GM20431 (cell line): ENCODE data around the gene PRR7.
"Not testable (repeated sequence)": the region's sequence is repeated elsewhere in the genome, so short reads cannot be mapped to it uniquely, and the experiment has no call there.

Experiments used
- in situ Hi-C: fragments of 300-500 bp; cut with MseI, MboI; formaldehyde crosslinking; loops from one replicate; pipeline ENCODE4 v1.15.0; 2020; ENCODE audit warnings: low sequenced_read_pairs; ENCODE audit not compliant: unreplicated experiment

Gene PRR7

GRCh38 chr5:177446200-177447065 lies at the start of gene PRR7:
PRR7 (plus strand) TSS chr5:177446814; CDS start chr5:177455068, 8,254 bp downstream.
- in situ Hi-C loops, result no loop called here

DNA sequence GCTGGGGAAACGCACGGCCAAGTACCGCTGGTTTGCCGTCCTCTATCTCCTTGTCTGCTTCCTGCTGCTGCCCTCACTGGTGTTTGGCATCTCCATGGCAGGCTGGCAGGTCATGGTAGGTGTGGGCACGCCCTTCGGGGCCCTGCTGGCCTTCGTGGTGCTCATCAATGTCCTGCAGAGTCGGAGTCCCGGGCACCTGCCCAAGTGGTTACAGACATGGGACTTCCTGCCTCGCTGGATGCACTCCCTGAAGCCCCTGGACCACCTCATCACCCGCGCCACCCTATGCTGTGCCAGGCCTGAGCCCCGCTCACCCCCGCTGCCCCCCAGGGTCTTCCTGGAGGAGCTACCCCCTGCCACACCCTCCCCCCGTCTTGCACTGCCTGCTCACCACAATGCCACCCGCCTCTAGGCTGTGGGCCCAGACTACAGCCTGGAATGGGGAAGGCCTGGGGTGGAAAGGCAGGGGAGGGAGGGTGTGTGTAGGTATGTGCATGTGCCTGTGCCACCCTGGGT lies 48.7 kb upstream of the PRR7 start:
- in situ Hi-C loops, result no loop called here

DNA sequence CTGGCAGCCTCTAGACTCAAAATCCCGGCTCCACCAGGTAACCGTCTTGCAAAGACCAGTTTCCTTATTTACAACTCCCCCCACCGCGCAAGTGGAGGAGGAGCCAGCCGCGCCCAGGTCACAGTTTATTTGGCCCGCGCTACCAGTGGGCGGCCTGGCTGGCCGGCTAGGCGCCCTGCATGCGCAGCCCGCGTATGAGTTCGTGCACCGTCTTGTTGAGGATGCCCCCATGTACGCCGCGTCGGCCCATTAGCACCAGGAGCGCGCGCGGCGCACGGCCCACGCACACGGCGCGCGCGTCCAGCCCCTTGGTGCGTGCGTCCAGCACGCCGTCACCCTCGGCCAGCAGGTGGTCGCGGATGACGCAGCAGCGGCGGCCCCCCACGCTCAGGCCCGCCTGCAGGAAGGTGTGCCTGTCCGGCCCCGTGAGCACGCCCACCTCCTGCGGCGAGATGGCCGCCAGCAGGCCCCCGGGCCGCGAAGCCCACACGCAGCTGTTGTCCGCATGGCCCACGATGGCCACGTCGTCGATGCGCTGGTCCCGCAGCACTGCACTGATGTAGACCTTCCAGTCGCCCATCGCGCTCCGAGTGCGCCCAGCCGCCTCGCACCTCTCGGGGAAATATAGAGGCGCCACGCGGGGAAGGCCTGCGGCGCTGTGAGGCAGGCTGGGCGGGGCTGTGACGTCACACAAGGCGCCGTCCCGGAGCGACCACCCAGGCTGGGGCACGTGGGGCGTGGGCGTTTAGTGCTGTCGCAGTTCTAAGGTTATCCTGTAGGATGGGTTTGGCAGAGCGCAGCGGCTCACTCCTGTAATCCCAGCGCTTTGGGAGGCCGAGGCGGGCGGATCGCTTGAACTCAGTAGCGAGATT lies 46.4 kb upstream of the PRR7 start, which contains the start of gene PFN3:
TSS of gene PFN3 (minus strand) at position 665 of the 872 bp plus-strand sequence. CDS start at position 580, 85 bp downstream.
- in situ Hi-C loops, result loop anchor here (10.0 kb wide), 1 partner anchor 55 kb away; no protein-coding TSS in a partner anchor

DNA sequence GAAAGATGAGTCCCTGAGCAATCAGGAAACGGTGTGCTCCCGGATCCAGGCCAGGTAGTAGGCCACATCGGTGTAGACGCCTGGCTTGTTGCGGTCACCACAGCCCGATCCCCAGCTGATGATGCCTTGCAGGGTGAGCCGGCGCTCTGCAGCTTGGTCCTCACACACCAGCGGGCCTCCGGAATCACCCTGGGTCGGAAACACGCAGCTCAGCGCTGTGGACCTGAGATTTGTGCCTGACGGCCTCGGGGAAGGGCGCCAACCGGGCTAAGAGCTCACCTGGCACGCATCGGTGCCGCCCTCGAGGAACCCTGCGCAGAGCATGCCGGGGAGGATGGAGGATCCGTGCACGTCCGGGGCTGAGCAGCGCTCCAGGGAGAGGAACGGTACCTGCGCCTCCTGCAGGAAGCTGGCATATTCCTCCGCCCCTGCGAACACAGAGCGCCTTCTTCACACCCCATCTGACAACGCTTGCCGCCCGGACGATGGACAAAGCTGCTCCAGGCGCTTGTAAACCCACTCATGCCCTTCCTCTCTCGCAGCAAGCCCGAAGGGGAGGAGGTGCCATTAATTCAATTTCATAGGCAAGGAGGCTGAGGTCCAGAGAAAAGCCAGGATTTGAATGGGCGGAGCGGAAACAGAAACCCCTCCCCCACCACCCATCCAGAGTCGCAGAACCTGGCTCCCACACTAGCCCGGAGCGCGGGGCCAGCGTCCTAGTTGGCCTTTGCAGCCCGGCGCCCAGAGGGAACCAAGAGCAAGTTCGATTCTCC lies 44.2 kb upstream of the PRR7 start:
- in situ Hi-C loops, result loop anchor here (10.0 kb wide), 1 partner anchor 52 kb away; no protein-coding TSS in a partner anchor

GRCh38 chr5:177403102-177403791 lies 43.4 kb upstream of the PRR7 start:
- in situ Hi-C loops, result loop anchor here (10.0 kb wide), 1 partner anchor 52 kb away; no protein-coding TSS in a partner anchor

- in situ Hi-C loops, result loop anchor here (10.0 kb wide), 1 partner anchor 51 kb away; no protein-coding TSS in a partner anchor
Measured at GRCh38 chr5:177403792-177404640, 42.6 kb upstream of the PRR7 start.

DNA sequence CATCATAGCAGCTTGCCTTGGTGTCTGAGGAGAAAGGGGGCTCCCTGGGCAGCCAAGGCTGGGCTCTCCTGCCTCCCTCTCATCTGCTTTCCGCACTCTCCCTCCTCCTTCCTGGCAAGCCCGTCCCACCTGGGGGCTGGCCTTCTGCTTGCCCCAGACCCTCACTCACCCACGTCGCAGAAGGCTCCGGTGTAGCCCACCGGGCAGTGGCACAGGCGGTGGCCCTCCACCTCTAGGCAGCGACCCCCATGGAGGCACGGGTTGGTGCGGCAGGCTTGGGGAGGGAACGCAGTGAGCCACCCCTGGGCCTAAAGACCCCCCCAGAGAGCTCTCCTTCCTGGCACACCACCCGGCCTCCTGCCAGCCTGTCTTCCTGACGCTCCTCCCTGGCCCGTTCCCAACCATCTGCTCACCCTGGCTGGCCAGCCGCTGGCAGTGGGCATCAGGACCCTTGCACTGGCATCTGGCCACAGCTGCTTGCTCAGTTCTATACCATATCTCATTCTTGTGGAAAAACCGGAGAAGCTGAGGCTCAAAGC lies 41.9 kb upstream of the PRR7 start:
- in situ Hi-C loops, result loop anchor here (10.0 kb wide), 1 partner anchor 50 kb away; no protein-coding TSS in a partner anchor

- in situ Hi-C loops, result loop anchor here (10.0 kb wide), 1 partner anchor 49 kb away; no protein-coding TSS in a partner anchor
Measured at GRCh38 chr5:177405312-177405711, 41.3 kb upstream of the PRR7 start.

DNA sequence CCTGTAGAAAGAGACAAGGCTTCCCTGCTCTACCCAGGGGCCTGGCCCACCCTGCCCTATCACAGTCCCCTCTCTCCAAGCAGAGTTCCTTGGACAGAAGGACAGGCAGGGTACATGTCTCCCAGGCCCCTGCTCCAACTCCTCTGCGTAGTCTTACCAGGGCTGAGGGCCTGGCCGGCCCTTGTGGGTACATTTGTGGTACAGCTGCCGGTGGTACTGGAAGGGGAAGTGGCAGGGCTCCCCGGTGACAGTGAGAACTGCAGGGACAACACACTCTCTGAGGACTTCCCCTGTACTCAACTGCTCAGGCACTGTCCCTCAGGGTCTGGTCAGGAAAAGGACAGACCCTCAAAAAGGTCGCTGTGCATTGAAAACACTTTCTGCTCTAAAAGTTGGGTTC lies 40.8 kb upstream of the PRR7 start:
- in situ Hi-C loops, result loop anchor here (10.0 kb wide), 1 partner anchor 49 kb away; no protein-coding TSS in a partner anchor

- in situ Hi-C loops, result loop anchor here (10.0 kb wide), 1 partner anchor 46 kb away; no protein-coding TSS in a partner anchor
Measured at GRCh38 chr5:177409043-177409801, 37.4 kb upstream of the PRR7 start, which contains the start of gene F12. F12 (minus strand) TSS chr5:177409564; CDS start chr5:177409527, 37 bp downstream.

DNA sequence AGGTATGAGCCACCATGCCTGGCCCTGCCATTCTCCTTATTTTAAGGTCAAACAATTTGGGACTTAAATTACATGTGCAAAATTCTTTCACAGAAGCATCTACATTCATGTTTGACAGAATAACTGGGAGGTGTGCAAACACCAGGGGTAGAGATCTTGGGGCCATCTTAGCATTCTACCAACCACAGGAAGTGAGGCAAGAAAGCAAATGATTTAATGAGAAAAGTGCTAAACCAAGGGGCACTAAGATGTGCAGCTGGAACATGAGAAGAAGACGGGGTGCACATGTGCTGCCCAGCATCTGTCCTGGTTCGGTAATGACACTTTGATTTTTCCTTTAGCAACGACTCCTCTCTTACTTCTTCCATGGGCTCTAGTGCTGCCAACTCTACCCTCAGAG lies 36.0 kb upstream of the PRR7 start:
- in situ Hi-C loops, result no loop called here

GRCh38 chr5:177412603-177413233 lies 33.9 kb upstream of the PRR7 start:
- in situ Hi-C loops, result no loop called here

DNA sequence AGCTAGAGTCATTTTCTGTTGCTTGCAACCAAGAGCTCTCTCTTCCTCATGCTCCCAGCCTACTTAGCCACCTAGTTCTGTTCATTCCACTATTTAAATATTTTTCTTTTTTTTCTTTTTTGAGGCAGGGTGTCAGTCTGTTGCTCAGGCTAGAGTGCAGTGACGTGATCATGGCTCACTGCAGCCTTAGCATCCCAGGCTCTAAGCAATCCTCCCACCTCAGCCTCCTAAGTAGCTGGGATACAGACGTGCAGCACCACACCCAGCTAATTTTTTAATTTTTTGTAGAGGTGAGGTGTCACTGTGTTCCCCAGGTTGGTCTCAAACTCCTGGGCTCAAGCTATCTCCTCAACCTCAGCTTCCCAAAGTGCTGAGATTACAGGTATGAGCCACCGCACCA lies 32.1 kb upstream of the PRR7 start:
- in situ Hi-C loops, result no loop called here

DNA sequence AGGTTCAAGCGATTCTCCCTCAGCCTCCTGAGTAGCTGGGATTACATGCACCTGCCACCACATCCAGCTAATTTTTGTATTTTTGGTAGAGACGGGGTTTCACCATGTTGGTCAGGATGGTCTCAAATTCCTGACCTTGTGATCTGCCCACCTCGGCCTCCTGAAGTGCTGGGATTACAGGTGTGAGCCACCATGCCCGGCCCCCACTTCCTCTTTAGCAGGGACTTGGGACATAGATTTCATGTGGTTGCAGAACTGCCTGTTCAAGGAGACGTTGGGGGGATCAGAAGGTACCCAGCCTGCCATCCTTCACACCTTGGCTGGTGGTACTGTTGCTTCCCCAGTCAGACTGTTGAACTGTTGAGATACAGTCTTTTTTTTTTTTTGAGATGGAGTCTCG lies 29.5 kb upstream of the PRR7 start:
- in situ Hi-C loops, result not testable (repeated sequence)

GRCh38 chr5:177419046-177419445 lies 27.6 kb upstream of the PRR7 start:
- in situ Hi-C loops, result no loop called here

- in situ Hi-C loops, result not testable (repeated sequence)
Measured at GRCh38 chr5:177420472-177420871, 26.1 kb upstream of the PRR7 start.
